Cerebellar cortex (tissue), 1 donor: ENCODE data around the gene SMAD7.

Experiments
- DNase-seq: peaks from one replicate; pipeline ENCODE4 v3.0.0-alpha.2; 2015; ENCODE audit warnings: low spot score

SMAD7 gene

DNA sequence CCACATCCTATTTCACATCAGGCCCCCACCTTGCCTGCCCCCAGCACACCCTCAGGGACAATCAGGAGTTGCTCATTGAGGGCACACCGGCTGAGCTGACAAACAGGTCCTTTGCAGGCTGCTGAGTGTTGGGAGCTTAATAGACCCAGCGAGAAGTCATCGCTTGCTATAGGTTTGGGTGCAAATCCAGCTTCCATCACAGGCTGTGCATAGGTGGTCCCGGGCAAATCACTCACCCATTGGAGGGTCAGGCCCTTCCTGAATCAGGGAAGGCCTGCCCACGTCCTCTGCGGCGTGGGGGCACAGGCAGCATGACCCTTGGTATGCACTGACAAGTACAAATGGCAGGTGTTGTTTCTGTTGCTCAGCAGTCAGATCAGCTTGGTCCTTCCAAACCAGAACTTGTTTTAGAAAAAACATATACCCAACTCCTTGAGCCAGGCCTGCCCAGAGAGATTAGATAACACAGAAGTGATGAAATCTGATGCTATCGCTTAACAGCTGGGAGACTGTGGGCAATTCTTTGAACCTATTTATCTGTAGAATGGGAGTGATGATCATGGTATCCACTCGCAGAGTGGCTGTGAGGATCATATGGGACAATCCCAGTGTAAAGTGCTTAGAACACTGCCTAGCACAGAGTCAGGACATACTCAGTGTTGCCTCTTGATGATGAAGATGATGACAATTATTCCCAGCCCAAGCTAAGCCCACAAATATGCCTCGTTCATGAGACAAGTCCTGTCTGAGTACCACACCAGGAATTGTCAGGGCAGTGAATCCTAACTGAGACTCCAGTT lies 34.9 kb downstream of the SMAD7 start:
- DNase-seq: no peak

DNA sequence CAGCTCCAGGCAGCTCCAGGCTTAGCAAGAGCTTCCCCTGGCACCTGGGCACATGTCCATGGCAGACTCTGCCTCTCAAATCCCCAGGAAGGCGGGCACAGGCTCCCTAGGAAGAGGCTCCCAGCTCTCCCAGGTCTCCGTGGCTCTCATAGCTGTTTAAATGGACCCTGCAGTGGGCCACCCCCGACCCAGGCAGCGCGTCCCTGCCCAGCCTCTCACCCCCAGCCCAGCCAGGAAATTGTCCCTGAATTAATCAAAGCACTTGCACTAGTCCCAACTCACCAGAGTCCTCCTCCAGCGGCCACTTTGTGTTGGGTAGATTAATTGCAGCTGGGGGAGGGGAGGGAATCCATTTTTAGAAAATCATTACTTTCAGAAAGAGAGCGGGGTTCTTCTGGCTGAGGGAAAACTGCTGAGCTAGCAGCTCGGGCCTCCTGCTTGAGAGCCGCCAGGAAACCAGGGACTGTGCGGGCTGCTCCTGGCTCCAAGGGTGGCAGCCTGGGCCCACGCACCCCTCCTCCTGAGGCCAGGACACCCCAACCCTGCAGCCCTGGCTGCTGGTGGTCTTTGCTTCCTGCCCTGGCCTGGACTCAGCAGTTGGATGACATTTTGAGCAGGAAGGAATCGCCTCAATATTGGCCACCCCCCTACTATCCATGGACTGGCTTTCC lies 36.0 kb downstream of the SMAD7 start:
- no peak for DNase-seq

DNA sequence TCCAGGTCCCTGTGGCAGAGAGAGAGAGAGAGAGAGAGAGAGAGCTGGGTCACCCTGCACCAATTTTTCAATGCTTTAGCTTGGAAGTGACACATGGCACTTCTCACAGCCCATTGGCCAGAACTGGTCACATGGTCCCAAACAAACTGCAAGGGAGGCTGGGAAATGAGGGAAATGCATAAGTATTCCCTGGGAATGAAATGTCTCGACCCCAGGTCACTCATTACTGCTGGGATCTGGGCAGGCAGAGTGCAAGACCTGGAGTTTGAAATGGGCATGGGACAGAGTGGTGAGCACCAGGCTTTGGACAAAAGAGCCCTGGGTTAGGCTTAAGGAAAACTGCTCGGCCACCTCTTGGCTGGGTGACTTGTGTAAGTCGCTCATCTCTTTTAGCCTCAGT lies 37.0 kb downstream of the SMAD7 start:
- no peak for DNase-seq

DNA sequence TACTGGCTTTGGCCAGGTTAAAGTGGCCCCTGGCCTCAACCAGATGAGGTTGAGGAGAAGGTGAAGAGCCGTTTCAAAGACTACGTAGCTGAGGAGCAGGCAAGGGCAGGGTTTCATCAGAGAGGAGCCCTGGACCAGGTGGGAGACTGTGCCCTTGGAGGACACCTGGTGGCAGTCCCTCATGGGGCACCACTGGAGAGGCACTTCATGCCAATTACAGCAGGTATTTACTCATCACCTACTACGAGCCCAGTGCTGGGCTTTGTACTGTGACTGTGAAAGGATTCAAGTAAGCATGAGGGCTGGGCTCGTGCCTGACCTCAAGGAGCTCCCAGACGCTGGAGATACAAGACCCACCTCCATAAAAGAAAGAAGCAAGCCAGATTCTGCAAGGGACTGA lies 37.6 kb downstream of the SMAD7 start:
- DNase-seq: no peak

DNA sequence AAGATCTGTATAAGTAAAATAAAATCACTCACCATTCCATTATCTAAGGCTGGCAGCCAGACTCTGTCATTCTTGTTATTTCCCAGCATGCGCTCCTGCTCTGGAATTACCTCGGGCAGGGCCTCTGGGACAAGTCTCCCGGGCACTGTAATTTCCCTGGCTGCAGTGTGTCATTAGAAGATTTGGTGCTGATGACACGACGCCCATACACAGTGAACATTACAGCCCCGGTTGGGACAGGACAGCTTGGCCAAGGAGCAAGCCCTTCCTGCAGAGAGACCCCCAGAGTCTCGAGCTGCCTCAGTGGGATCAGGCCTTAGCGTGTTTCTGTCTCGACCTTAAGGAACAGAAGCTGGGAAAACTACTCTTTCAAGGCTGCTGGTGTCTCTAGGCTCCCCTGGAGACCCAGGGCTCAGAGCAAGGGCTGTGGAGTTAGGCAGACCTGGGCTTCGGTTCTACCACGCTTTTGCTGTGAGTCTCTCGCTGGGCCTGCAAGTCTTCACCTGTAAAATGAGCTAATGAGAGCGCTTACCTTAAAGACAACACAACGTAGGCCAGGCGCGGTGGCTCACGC lies 39.7 kb downstream of the SMAD7 start:
- DNase-seq: no peak

DNA sequence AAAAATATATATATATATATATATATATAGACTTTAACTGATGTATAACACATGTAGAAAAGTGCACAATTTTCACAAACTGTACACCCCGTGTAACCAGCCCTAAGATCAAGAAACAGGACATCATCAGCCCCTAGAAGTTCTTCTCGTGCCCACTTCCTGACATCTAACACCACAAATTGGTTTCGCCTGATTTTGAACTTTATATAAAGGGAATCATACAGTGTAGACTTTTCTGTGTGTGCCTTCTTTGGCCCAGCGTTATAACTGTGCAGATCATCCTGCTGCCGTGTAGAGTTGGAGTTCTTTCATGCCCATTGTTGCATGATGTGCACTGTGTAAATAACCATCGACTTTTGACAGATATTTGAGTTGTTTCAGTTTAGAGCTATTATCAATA lies 41.0 kb downstream of the SMAD7 start:
- DNase-seq: no peak

DNA sequence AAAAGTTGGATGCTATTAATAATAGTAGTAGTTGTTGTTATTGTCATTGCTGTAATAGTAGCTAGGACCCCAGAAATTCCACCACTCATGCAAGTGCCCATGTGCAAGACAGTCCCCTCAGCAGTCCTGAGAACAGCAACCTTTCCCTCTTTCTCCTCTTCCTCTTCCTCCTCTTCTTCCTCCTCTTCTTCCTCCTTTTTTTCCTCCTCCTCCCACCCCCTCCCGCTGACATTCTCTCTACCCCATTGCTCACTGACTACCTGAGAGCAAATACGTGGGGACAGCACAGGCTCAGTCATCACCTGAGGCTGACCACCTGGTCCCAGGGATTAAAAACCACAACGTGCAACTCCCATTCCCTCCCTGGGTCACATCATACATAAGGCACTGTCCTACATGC lies 41.8 kb downstream of the SMAD7 start:
- no peak for DNase-seq

DNA sequence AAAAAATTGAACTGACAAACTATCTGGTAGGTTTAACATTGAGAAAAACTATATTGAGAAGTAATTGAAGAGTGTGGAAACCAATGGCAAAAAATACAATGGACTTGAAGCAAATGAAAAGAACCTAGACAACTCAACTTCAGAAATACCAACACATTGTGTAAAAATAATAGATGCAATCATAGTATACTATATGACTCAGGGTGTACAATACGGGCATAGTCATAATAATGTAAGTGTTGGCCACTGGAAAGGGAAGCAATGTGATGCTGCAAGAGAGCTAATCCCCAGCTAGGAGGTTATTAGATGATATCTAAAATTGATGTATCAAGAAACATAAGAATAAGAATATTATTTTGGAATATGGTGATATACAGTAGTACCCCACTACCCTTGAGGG lies 45.3 kb downstream of the SMAD7 start:
- DNase-seq: no peak

DNA sequence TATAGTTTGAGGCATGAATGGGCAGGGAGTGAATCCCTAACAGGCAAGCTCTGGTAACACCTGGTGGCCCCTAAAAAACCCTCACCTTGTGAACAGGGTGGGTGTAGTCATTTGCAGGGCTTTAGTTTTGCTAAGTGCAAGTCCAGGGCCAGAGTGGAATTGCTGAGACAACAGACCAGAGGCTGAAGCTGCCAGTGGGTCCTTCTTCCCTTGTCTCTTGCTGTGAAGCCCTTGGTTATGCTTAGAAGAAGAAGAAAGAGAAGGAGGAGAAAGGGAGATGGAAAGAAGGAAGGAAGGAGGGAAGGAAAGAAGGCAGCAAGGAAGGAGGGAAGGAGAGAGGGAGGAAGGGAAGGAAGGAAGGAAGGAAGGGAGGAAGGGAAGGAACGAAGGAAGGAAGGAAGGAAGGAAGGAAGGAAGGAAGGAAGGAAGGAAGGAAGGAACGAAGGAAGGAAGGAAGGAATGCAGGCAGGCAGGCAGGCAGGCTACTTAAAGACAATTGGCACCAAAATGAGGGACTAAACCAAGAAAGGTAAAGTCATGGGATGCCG lies 45.8 kb downstream of the SMAD7 start:
- no peak for DNase-seq

DNA sequence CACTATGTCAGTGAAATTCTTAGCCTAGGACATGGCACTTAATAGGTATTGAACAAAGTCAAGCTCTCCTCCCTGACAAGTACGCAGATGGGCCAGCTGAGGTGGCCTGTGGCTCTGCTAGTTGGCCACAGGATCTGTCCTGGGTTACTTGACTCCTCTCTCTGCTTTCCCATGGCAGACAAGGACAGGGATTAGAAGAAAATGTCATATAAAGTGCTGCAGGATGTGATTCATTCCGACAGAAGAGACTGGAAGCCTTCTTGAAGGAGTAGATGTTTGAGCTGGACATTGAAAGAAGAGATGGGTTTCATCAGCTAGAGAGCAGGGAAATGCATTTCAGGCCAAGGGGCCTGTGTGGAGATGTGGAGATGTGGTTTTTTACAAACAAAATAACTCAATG lies 46.7 kb downstream of the SMAD7 start:
- no peak for DNase-seq

DNA sequence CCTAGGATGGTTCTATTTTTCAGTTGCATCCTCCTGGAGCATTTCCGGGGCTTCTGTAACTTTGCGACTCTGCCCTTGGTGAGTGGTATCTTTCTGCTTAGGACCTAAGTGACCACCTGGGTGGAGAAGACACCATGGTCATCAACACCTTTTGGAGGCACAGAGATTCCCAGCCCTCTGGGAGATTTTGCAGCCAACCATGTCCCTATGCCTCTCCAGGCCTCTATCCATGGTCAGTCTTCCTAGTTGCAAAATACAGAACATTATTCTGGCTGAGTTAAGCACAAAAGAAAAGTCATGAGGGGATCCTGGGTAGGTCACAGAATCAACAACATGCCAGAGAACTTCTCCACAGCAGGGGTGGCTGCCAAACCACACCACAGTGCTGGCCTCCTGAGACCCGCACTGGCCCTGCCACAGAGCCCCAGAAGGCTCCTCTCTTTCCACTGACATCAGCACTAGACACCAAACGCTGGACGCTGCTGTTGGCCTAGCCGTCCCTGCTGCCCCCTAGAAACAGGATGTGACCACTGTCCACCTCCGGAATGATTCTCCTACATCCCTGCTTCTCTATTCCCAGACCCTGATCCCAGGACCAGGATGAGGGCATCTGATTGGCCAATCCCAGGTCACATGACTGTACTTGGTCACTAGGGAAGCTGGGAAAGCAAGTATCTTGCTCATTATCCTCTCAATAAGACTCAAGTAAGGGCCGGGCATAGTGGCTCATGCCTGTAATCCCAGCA lies 47.7 kb downstream of the SMAD7 start:
- no peak for DNase-seq

DNA sequence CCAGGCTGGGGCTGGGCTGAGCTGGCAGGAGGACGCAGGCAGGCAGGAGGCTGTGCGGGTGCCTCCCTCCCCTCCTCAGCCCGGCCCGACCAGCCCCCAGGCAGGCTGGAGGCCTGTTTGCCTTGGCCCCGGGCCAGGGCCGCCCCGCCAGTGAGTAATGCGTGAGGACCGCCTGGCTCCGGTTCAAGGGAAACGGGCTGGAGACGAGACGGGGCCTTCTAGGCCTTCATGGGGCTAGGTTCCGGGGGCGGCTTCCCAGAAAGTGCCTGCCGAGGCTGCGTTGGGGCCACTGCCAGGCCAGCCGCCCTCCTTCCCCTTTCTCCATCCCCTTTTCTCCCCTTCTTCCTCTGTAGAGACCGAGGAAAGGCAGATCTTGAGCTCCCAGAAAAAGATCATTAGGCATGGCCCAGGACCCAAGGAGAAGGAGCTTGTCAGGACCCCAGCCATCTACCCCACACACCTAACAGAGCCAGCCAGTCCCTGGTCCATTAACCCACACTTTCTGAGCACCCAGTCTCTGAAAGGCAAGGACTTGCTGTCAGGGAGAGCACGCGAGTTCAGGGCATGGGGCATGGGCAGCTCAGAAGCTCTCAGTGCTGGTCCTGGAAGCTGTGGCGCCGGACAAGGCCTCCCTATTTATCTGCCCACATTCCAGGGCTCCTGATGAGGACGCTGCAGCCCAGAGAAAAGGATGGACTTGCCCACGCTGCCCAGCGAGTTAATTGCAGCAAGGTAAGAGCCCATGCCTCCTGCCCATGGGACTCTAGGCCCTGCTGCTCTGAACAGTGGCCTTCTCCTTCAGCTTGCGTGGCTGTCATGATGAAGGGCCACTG lies 48.5 kb downstream of the SMAD7 start:
- DNase-seq: no peak

DNA sequence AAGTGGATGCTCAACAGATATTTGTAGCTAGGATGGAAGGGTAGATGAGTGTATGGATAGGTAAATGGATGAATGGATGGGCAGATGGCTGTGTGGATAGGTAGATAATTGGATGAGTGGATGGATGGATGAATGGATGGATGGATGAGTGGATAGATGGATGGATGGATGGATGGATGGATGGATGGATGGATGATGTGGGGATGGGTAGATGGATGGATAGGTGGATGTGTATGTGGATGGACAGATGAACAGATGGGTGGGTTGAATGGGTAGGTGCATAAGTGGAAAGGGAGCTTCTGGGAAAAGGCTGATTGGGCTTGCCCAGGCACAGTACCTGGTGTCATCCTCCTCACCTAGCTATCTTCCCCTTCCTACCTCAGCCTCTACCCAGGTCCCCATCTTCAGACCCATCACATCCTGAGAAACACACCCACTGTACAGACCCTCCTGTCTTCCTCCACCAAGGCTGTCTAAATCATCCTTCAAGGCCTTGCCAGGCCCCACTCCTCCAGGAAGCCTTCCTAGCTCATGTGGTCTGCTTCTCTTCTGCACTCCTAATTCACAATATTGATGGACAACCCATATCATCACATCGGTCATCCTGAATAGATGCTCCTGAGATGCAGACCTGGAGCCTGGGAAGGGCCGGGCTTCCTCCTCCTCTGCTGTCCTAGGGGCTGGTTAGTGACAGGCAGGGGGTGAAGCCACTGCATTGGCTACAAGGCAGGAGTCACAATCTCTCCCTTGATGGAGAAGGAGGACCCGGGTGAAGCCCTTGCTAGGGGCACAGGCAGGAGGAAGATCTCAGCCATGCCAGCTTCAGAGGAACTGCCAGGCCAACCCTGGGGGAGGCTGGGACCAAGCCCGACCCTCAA lies 49.4 kb downstream of the SMAD7 start:
- DNase-seq: no peak

DNA sequence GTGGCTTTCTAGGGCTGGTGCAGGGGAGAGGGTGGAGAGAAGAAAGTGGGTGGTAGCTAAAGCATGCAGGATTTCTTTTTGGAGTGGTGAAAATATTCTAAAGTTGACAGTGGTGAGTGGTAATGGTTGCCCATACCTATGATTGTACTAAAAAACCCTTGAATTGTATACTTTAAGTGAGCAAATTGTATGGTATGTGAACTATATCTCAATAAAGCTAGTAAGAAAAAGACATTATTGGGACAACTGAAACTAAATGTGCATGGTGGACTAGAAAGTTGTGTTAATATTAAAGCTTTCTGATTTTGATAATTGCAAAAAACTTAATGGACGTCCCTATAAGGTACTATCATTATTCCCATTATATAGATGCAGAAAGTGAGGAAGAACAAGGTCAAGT lies 50.3 kb downstream of the SMAD7 start:
- no peak for DNase-seq

DNA sequence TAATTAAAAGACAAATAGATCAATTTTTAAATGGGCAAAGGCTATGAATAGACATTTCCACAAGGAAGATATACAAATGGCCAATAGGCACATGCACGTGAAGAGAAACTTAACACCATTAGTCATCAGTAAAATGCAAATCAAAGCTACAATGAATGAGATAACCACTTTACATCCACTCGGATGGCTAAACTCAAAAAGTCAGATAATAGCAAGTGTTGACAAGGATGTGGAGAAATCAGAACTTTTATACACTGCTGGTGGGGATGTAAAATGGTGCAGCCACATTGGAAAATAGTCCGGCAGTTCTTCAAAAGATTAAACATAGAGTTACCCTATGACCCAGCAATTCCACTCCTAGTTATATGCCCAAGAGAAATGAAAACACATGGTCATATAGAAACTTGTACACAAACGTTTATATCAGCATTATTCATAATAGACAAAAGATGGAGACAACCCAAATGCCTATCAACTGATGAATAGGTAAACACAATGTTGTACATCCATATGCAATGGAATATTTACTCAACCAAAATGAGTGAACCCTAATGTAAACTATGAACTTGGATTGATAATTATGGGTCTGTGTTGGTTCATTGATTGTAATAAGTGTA lies 51.1 kb downstream of the SMAD7 start:
- no peak for DNase-seq

DNA sequence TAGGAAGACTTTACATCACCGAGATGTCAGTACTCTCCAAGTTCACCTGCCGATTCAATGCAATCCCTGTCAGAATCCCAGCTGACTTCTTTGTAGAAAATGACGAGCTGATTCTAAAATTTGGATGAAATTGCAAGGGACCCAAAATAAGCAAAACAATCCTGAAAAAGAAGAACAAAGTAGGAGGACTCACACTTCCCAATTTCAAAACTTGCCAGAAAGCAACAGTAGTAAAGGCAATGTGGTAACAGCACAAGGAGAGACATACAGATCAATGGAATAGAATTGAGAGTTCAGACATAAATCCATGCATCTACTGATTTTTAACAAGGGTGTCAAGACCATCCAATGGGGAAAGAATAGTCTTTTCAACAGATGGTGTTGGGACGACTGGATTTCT lies 52.2 kb downstream of the SMAD7 start:
- DNase-seq: no peak

DNA sequence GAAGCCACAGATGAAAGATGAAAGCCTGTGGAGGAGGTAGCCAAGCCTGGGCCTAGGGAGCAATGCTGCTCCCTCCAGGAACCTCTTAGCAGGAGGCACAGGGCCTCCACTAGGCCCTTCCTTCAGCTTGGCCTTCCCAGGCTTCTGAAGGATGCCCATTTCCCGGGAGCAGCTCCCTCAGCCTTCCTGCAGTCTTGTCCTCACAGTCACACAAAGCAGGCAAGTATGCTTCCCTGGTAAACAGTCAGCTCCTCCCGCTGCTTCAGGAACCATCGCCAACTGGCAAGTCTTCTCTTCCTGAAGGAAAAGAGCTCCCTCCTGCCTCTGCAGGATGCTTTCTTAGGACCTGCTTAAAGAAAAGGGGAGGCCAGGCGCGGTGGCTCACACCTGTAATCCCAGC lies 53.2 kb downstream of the SMAD7 start:
- DNase-seq: peak; percentile 79

DNA sequence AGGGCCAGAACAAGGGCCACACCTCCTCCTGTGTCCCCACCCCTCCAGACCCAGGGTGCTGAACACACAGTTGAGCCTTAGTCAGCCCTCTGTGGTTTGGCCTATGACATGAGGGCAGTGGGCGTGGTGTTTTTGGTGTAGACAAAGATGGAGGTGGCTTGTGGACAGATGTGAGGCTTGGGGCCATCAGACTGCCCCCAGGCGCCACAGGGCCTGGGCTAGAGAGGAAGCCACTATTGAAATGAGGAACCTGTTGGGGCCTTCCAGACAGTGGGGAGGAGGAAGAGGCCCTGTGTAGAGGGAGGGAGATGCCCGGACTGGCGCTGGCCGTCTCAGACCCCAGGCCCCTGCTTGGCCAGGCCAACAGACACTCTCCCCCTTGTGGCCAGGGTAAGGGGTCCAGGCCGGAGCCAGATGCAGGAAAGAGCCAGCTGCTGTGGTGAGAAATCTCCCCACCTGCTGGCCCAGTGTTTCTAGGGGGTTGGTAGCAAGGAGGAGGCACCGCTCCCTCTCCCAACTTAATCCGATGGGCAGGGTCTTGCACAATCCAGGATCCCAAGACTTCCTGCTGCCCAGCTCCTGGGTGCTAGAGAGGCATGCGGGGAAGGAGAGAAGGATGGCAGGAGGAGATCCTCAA lies 53.8 kb downstream of the SMAD7 start:
- peak; percentile 43 for DNase-seq

DNA sequence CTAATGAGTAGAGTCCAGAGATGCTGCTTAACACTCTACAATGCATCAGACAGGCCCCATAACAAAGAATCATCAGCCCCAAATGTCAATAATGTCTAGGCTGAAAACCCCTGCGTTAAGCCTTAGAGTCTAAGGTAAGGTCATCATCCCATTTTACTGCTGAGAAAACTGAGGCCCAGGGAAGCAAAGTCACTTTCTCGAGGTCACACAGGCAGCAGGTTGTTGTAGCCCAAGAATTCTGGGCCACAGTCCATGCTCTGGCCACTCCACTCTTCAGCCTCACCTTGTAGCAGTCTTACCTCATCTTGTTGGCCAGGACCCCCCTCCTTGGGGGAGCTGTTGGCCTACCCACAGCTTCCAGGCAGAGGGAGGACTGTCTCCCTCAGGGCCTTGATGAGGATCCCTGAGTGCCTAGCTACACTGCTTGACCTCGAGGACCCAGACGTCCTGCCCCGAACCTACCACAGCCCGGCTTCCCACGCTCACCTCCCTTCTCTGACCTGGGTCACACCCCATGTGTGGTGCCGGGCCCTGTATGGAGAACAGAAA lies 54.4 kb downstream of the SMAD7 start:
- DNase-seq: no peak
